Measurements from ENCODE around the gene NFASC.

NFASC gene

DNA sequence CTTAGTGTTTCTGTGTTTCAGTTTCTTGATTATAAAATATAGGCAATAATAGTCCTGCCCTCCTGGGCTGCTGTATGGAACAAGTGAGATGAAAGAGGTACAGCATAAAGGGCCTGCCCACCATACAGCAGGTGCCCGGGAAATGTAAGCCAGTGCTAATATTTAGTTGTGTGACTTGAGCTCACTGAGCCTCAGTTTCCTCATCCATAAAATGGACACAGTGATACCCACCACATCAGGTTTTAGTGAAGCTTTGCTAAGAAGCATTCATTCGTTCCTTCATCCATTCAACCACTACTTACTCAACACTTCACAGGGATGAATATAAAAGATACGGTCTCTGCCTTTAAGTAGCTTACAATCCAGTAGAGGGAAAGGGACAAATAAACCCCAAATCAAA lies 192.2 kb downstream of the NFASC start:
- no peak for DNase-seq (ENCODE audit: low read depth)

DNA sequence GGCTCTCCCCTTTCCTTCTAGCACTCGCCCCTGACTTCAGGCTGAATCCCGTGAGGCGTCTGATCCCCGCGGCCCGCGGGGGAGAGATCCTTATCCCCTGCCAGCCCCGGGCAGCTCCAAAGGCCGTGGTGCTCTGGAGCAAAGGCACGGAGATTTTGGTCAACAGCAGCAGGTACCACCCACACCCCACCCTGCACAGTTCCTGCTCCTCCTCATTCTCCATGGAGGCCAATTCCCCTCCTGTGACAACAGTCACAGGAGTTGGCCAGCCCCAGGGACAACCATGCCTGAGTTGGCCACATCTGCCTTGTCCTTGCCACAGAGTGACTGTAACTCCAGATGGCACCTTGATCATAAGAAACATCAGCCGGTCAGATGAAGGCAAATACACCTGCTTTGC lies 193.6 kb downstream of the NFASC start:
- no peak for DNase-seq (ENCODE audit: low read depth)

DNA sequence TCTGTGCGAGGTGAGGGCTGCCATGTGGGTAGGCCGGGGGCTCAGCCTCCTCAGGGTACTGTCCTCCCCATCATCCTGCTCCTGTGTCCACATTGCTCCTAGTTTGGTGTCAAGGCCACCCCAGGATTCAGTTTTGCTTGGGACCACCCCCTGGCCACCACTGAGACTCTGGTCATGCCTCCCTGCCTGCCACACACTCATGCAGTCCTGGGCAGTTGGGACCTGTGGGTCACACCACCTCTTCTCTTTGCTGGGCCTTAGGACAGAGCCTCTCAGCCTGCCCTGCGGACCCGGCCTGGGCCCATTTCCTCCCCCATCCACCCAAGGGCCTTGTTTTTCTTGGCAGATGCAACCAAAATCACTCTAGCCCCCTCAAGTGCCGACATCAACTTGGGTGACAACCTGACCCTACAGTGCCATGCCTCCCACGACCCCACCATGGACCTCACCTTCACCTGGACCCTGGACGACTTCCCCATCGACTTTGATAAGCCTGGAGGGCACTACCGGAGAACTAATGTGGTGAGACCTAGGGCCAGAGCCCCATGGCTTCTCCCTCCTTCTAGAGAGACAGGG lies 194.2 kb downstream of the NFASC start:
- no peak for DNase-seq (ENCODE audit: low read depth)

DNA sequence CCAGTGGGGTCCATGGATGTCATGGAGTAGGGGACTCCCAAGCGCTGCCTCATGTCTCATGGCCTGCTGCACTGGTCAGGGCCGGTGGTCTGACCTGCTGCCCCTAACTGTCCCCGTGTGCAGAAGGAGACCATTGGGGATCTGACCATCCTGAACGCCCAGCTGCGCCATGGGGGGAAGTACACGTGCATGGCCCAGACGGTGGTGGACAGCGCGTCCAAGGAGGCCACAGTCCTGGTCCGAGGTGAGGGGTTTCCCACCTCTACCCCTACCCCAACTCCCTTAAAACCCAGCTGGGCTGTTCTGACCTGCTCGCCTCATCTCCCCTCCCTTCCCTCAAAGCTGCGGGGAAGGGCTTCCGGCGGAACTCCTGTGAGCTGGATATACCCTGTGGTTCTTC lies 195.0 kb downstream of the NFASC start:
- DNase-seq (ENCODE audit: low read depth), result no peak

DNA sequence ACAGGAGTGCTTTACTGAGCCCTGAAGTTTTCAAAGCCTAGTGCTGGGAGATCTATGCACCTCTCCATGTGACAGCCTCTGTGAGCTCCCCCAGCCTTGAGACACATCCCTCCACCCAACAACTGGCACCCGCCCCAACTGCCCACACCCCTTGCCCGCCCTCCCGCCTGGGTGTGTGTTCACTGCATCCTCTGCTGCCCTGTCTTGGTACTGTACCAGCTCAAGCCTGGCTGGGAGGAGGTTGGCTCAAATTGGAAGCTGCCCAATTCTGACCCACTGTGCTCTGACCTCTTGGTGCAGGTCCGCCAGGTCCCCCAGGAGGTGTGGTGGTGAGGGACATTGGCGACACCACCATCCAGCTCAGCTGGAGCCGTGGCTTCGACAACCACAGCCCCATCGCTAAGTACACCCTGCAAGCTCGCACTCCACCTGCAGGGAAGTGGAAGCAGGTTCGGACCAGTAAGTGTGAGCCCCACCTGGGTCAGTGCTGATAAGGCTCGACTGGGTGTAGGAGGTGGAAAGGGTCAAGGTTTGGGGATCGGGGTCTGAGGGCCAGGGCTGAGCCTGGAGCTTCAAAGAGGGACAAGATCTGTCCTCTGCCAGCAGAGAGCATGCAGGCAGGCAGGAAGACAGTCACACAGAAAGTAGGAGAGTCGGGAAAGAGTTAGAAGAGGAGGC lies 195.6 kb downstream of the NFASC start:
- no peak for DNase-seq (ENCODE audit: low read depth)

DNA sequence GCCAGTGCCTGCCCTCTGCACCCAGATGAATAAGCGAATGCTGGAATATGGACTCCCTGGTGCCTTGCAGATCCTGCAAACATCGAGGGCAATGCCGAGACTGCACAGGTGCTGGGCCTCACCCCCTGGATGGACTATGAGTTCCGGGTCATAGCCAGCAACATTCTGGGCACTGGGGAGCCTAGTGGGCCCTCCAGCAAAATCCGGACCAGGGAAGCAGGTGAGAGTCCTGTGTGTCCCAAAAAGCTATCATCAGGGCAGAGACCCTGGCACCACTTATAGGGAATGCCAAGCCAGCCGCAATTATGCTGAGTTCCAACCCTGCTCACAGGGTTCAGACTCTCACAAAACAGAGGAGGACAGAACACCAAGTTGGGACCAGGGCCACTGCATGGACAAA lies 196.4 kb downstream of the NFASC start:
- DNase-seq (ENCODE audit: low read depth), result no peak

DNA sequence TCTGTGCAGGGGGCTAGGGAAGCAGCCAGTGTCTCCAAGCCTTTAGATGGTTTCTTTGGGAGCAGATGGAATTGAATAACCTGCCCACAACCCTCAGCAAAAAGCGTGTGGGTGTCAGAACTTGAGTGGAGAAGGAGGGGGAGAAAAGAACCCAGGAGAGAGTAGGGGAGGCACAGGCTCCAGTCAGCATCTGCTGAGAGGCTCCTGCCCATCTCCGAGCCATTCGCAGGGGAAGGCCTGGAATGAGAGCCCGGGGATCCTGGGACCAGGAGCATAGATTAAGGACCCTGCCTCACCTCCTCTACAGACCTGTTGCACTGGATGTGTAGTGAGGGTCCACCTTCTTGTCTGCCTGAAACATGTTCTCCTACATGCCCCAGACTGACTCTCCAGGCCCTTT lies 197.3 kb downstream of the NFASC start:
- no peak for DNase-seq (ENCODE audit: low read depth)

DNA sequence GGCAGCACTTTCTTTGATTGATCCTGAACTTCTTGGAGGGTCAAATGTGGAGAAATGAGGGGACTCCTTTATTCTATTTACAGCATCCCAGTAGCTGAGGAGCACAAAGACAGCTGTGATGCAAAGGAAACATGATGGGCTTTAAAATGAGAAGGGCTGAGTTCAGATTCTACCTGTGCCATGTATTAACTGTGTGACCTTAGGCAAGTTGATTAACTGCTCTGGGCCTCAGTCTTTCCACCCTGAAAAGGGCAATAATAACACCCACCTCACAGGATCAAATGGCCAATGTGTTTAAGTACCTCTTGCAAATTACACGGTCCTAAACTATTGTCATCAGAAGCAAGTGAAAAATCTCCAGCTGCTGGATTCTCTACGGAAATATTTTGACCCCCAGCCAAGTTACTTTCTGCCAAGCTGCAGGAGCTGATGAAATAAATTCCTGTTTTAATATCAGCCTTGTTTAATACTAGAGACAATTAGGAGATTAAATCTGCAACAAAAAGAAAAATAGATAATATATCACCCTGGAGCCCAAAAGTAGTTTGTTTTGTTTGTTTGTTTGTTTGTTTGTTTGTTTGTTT lies 197.9 kb downstream of the NFASC start:
- no peak for DNase-seq (ENCODE audit: low read depth)

DNA sequence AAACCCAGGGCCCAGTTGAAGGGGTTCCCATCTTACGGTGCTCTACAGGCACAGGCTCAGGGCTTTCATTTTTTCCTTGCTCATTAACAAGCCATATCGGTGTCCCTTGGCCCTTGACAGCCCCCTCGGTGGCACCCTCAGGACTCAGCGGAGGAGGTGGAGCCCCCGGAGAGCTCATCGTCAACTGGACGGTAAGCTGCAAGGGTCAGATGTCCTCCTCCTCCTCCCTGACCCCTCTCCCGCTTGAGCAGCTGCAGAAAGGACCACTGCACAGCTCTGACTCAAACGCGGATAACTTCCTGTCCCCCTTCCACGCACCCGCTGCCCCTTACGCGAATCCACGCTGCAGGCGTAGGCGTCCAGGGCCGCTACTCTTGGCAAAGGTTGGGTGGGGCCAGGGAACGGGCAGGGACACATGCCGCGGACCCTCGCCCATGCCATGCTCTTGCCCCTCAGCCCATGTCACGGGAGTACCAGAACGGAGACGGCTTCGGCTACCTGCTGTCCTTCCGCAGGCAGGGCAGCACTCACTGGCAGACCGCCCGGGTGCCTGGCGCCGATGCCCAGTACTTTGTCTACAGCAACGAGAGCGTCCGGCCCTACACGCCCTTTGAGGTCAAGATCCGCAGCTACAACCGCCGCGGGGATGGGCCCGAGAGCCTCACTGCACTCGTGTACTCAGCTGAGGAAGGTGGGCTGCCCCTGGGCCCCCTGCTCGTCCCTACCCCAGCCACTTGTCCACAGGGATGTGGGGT lies 198.9 kb downstream of the NFASC start:
- DNase-seq (ENCODE audit: low read depth), result no peak

DNA sequence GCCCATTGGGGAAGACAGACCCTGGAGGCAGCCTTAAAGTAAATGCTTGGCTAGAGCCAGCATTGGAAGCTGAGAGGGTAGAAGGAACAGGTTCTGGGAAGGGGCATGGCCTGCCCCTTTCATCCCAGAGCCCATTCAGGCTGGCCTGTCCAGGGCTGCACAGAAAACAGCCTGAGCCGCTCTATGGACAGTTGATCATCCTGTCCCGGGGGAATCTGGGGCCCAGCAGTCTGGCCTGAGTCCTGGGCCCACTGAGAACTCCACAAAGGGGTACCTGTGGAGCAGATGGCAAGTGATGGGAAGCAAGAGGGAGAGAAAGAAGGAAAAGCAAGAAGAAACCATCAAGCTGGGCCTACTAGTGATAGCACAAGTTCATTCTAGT lies 200.4 kb downstream of the NFASC start:
- no peak for DNase-seq (ENCODE audit: low read depth)

DNA sequence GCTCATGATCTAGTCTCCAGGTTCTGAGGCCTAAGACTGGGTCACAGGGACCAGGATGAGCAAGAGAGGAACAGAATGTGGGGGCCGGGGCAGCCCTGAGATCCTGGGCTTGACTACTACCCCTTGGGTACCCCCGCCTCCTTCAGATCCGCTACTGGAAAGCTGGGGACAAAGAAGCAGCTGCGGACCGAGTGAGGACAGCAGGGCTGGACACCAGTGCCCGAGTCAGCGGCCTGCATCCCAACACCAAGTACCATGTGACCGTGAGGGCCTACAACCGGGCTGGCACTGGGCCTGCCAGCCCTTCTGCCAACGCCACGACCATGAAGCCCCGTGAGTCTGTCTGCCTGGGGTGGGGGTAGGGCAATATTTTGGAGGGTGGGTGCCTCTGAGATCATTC lies 201.1 kb downstream of the NFASC start:
- no peak for DNase-seq (ENCODE audit: low read depth)

DNA sequence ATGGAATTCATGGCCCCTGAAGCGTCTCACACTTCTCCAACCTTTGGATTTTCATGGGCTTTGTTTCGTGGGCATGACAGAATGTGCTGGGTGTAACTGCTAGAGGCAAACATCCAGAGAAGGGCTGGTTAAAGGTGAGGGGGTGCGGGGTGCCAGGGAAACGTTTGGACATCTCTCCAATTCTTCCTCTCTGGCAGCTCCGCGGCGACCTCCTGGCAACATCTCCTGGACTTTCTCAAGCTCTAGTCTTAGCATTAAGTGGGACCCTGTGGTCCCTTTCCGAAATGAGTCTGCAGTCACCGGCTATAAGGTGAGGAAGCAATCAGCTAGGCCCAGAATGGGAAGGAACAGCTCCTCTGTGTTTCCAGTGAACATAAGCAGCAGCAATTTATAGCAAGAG lies 201.6 kb downstream of the NFASC start:
- no peak for DNase-seq (ENCODE audit: low read depth)
